Measurements from ENCODE around the gene ACTN4.

The ACTN4 gene

DNA sequence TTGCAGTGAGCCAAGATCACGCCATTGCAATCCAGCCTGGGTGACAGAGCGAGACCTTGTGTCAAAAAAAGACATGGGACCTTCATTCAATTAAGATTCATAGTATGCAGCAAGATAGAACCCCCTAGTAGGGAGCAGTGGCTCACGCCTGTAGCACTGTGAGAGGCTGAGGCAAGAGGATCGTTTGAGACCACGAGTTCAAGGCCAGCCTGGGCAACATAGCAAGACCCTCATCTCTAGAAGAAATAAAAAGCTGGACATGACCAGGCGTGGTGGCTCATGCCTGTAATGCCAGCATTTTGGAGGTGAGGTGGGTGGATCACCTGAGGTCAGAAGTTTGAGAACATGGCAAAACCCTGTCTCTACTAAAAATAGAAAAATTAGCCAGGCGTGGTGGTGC is 133.0 kb downstream of the ACTN4 start:
- DNase-seq: no peak

DNA sequence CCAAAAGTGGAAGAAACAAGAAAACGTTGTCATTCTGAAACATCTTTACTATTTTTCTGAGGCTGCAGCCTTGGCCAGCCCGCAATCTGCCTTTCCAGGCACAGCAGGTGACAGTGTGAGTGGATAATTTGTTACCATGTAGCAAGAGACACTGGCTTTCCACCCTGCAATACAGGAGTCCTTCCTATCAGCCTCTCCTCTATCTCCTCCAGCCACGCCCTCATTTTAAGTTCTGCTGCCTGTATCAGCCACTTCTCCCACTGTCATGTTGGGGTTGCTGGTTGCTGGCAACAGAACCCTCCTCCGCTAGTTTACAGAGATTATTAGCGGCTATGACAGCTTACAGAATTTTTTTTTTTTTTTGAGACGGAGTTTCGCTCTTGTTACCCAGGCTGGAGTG is 133.6 kb downstream of the ACTN4 start:
- DNase-seq: no peak

Data from NCI-H526 (cell line).